Fibroblast of skin of right quadriceps (primary cell): ENCODE results near the gene DCAF8L1.
"Not testable (repeated sequence)": the region's sequence is repeated elsewhere in the genome, so short reads cannot be mapped to it uniquely, and the experiment has no call there.

Source experiments
- DNase-seq: peaks from one replicate; pipeline ENCODE4 v3.0.0-alpha.2; 2013

The DCAF8L1 gene

DNA sequence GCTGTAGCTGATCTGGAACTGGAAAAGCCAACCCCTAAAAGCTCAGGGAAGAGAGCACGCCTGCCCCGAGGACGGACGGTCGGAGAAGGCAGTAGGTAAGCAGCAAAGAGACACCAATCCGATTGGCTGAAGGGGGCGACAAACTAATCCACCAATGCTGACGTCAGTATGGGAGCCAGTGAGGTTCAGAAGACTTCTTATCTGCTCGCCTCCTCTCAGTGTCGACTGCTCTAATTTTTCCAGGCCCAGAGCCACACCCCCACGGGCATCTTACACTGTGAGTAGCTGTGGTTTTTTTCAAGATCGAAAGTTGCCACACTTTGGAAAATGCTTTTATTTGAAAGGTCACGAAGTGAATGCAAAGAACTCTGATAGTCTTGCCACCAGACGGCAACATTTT is at the start of gene DCAF8L1:
Gene DCAF8L1 (minus strand): TSS at position 101 of the 400 bp plus-strand sequence. CDS start 115 bp downstream, outside the sequence.
- DNase-seq = no peak

DNA sequence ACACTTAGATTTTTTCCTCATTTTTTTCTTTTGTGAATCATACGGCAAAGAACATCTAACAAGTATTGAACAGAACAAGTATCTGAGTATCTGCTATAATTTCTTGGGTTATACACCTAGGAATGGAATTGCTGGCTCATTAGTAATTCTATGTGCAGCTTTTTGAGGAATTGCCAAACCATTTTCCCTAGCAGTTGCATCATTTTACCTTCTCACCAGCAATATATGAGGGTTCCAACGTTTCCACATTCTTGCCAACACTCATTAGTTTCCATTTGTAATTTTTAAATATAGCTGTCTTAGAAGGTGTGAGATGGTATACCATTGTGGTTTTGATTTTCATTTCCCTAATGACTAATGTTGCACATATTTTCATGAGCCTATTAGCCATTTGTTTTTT is 41.1 kb upstream of the DCAF8L1 start:
- DNase-seq = no peak

GRCh38 chrX:28016823-28017222 is 35.6 kb upstream of the DCAF8L1 start:
- DNase-seq = no peak

DNA sequence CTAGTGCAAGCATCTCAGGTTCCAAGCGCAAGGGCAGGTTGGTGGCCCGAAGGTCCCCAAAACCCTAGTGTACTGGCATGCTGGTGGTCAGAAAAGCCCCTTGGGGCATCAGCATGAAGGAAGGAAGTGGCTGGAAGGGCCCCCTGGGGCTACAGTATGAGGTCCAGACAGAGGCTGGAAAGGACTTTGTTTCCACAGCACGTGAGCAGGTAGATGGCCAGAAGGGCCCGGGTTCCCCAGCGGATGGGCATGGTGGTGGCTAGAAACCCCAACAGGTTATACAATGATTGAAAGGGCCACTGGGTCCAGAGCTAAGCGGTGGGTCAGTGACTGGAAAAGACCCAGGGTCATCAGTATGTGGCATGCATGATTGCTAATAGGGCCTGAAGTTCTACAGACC is 34.7 kb upstream of the DCAF8L1 start:
- DNase-seq = no peak

DNA sequence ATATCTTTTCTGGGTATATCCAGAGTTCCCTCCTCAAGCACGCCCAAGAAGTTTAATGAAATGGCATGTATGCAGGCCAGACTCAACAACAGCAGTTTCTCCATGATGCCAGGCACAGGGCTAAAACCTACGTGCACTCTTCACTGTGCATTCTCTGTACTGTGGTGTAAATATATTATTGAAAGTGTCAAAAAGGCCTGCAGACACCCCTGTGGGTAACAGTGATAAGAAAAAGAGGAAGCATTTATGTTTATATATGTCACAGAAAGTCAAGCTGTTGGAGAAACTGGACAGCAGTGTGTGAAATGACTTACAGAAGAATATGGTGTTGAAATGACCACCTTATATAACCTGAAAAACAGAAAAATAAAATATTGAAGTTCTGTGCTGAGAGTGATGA is 29.6 kb upstream of the DCAF8L1 start:
- DNase-seq = no peak

DNA sequence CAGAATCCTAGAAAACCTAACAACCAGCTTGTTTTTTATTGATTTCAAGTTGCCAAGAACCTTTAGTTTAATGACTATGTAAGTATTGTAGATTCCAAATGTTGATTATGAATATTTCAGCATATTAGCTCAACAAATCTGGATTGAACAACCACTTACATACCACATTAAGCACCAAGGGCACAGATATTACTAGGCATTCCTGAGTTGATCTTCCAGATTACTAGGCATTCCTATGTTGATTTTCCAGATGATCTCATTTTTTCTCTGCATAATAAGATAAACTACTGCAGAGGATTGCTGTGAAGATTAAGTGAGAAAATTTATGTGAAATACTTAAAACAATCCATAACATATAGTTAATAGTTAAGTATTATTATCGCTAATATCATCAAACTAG is 17.4 kb upstream of the DCAF8L1 start:
- no peak for DNase-seq

DNA sequence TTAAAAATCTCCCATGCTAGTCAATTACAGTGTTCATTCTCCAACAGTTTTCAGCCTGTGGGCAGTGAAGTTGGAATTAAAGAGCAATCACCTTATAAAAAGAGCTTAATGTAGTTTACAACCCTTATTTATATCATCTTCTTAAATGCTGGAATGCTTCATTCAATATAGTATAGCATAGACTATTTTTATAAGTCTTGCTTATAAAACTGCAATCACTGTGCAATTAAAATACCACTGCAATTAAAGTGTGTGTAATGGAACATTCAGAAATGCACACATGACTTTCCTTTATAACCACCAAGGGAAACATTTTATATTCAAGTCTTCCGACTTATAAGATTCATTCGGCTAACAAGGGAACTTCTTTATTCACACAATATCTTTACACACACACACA is 16.4 kb upstream of the DCAF8L1 start:
- DNase-seq = no peak

DNA sequence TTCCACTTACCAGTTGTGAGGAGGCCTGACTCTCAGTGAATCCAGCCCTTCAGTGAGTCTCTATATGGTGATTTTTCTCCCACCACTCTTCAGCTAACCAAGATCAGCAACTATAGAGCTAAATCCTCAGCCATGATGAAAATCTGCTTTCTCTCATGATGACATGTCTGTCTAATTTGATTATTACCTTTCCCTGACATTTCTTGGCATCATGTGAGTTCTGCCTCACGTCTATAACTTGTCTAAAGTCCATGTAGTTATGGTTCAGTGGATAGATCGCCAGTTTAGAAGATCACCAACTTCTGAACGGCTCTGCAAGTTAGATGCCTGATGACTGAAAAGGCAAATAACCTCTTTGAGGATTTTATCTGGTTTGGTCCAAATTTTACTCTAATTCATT is 14.9 kb upstream of the DCAF8L1 start:
- no peak for DNase-seq

DNA sequence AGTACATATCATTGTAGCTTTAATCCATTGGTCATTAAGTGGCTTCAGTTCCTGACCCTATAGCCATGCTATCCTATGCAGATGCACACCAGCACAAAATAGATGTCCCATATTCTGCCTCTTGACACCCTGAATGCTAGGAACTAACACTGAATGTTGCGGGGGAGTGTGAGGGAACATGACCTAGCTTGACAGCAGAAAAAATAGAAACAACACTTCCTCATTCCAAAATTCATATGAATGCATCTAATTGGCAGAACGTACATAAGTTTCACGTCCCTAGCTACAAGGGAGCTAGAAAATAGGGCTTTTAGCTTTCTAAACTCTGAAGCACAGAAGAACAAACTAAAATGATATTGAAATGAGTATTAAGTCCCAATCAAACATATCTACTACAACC is 14.4 kb upstream of the DCAF8L1 start:
- DNase-seq = no peak

- DNase-seq = no peak
Measured at GRCh38 chrX:27987862-27988646, 6.8 kb upstream of the DCAF8L1 start.

DNA sequence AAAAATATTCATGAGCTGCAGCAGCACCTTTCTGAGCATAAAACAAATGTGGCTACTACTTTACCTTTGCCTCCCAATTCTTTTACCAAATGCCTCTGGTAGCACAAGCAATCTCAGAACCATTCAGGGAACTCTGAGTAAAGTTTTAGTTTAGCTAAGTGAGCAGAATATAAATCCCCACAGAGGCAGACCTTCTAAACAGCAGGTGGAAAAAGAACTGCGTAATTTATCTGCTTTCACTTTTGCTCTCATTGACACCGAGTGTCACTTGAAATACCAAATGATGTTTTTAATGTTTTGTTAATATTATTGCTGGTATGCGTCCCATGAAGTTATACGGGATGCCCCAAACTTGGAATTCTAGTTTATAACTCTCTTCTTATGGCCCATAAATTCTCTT is 4.3 kb downstream of the DCAF8L1 start:
- not testable (repeated sequence) for DNase-seq

DNA sequence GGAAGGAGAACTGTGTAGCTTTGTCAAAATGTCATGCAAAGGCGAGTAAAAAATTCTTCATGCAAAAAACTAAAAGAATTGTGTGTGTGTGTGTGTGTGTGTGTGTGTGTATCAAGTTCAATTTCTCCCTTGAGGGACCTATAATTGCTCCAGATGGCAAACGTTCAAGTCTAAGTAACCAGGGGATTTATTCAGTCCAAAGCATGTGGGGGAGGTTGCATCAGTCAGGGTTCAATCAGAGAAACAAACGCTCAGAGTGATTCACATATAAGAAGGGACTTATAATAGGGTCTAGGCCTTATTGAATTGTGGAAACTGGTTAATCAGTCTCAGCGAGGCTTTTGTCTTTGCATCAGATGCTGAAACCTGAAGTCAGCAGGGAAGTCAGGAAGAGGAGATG is 5.0 kb downstream of the DCAF8L1 start:
- peak; percentile 59 for DNase-seq

GRCh38 chrX:27968878-27969277 is 12.4 kb downstream of the DCAF8L1 start:
- no peak for DNase-seq

- DNase-seq = no peak
Measured at GRCh38 chrX:27968352-27968751, 12.9 kb downstream of the DCAF8L1 start.

GRCh38 chrX:27966955-27967354 is 14.3 kb downstream of the DCAF8L1 start:
- peak; percentile 52 for DNase-seq

DNA sequence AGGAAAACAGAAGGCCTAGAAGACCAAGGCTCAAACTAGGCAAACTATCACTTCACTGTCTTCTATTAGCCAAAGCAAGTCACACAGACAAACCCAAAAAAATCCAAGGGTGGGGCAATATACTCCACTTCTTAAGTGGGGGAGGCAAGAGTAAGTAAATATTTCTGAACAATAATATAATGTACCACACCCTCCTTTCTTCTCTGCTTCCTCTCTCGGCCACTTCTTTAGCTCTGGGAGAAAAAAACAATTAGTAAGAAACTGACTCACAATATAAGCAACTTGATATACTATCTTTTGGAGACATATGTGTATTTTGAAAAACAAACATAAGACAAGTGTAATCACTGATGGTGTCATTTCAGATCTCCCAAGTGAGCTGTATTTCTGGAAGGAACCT is 14.8 kb downstream of the DCAF8L1 start:
- DNase-seq = no peak

- DNase-seq = not testable (repeated sequence)
Measured at GRCh38 chrX:27965348-27965747, 15.9 kb downstream of the DCAF8L1 start.

GRCh38 chrX:27964432-27964831 is 16.8 kb downstream of the DCAF8L1 start:
- DNase-seq = no peak

DNA sequence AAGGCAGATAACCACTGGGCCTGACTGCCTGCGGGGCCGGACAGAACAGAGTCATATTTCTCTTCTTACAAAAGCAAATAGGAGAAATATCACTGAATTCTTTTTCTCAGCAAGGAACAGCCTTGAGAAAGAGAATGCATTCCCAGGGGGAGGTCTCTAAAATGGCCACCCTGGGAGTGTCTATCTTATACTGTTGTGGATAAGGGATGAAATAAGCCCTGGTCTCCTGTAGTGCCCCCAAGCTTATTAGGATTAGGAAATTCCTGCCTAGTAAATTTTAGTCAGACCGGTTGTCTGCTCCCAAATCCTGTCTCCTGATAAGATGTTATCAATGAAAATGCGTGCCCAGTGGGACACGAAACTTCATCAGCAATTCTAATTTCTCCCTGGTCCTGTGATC is 20.8 kb downstream of the DCAF8L1 start:
- DNase-seq = not testable (repeated sequence)

DNA sequence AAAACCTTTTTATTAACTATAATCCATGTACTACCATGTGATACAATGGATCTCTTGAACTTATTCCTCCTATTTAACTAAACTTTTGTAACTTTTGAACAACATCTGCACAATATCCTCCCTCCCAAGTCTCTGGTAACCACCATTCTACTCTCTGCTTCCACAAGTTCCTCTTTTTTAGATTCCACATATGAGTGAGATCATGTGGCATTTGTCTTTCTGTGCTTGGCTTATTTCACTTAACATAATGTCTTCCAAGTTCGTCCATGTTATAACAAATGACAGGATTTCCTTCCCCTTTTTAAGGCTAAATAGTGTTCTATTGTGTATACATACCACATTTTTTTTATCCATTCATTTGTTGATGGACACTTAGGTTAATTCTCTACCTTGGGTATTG is 28.1 kb downstream of the DCAF8L1 start:
- DNase-seq = no peak

DNA sequence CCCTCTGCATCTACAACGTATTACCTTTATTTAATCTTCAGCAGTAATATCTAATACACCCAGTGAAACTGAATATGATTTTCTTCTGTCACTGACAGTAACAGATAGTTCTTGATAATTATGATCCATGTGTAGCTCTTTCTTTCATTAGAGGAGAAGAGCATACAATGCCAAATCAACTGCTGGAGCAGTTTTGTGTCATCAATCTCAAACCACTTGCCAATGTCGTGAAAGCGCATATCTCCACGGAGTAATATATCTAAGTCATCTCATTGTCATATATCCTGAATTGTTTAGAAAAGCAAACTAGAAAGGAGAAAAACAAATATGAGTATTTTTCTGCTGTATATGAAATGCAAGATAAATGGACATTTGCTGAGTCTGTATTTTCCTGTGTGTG is 47.9 kb downstream of the DCAF8L1 start:
- no peak for DNase-seq
